Memory B cell (primary cell): ENCODE data around the gene SLC2A1.

ENCODE experiments used
- ATAC-seq: fragments of 150-1000 bp; cut with Tn5 transposase; 2 replicates; pipeline ENCODE4 v1.10.0; 2021; ENCODE audit warnings: low read depth, mild to moderate bottlenecking, moderate library complexity
- DNase-seq, 2 donors: peaks; one replicate each; pipeline ENCODE4 v3.0.0; 2022; ENCODE audit warnings: low spot score in 2 of 2
- H3K27ac Mint-ChIP-seq: one replicate; pipeline ENCODE4 v1.8.0; 2022; ENCODE audit warnings: mild to moderate bottlenecking, moderate library complexity, mixed read lengths
- H3K27me3 Mint-ChIP-seq: one replicate; pipeline ENCODE4 v1.8.0; 2022; ENCODE audit warnings: mixed read lengths
- H3K36me3 Mint-ChIP-seq: one replicate; pipeline ENCODE4 v1.8.0; 2022; ENCODE audit warnings: mild to moderate bottlenecking, mixed read lengths
- H3K4me1 Mint-ChIP-seq: one replicate; pipeline ENCODE4 v1.8.0; 2022; ENCODE audit warnings: mixed read lengths
- H3K4me3 Mint-ChIP-seq: one replicate; pipeline ENCODE4 v1.8.0; 2022; ENCODE audit warnings: mild to moderate bottlenecking, moderate library complexity, mixed read lengths
- H3K9me3 Mint-ChIP-seq: one replicate; pipeline ENCODE4 v1.8.0; 2022; ENCODE audit warnings: mixed read lengths

Gene SLC2A1

GRCh38 chr1:42957880-42958487, 684 bp downstream of the SLC2A1 start:
- Mint-ChIP-seq H3K4me3 (peak overlapping the region; percentile 94), H3K4me1 (peaks cover 35% of the 10 kb centered on the region), H3K36me3 (peaks cover 13% of the 10 kb centered on the region), H3K9me3 (no peaks in the 10 kb centered on the region), H3K27ac (peak overlapping the region; percentile 90), H3K27me3 (no peaks in the 10 kb centered on the region)
- ATAC-seq (peak; percentile 23), DNase-seq (peak; percentile 45 to 59)

- DNase-seq: no peak
- Mint-ChIP-seq H3K4me1 (peaks cover 39% of the 10 kb centered on the region), H3K27ac (peak overlapping the region; percentile 90)
These were observed 1.3 kb downstream of the SLC2A1 start for GRCh38 chr1:42957229-42957879.

DNA sequence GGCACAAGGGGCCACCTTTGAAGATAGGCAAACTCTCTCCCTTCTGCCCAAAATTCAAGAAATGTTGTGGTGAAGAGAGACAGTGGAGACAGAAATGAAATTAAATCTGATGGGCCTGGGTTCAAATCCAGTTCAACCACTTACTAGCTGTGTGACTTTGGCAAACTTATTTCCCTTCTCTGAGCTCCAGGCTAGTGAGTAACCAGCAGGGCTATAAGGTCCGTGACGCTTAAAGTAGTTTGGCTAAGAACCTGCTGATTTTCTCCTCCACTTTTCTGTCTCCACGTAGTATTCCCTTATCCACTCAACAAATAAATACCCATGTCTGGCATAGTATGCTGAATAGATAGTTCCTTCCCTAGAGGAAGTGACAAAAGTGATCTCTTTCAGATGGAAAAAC, 1.9 kb downstream of the SLC2A1 start:
- no peak for DNase-seq
- Mint-ChIP-seq H3K36me3 (peaks cover 15% of the 10 kb centered on the region), H3K4me3 (peak overlapping the region; percentile 94), H3K27me3 (no peaks in the 10 kb centered on the region), H3K9me3 (no peaks in the 10 kb centered on the region), H3K27ac (peak overlapping the region; percentile 90), H3K4me1 (peaks cover 45% of the 10 kb centered on the region)
- no peak for ATAC-seq

More at GRCh38 chr1:42957229-42957879, 1.3 kb downstream of the SLC2A1 start:
- no peak for ATAC-seq
- Mint-ChIP-seq H3K4me3 (peak overlapping the region; percentile 94), H3K36me3 (peaks cover 13% of the 10 kb centered on the region), H3K9me3 (no peaks in the 10 kb centered on the region), H3K27me3 (no peaks in the 10 kb centered on the region)

- Mint-ChIP-seq H3K9me3 (no peaks in the 10 kb centered on the region), H3K27ac (peak overlapping the region; percentile 95), H3K4me1 (peaks cover 43% of the 10 kb centered on the region), H3K4me3 (peak overlapping the region; percentile 89), H3K27me3 (no peaks in the 10 kb centered on the region), H3K36me3 (peaks cover 22% of the 10 kb centered on the region)
- ATAC-seq (no peak), DNase-seq (no peak)
These were observed 3.2 kb downstream of the SLC2A1 start for GRCh38 chr1:42955311-42956063.

- H3K9me3 Mint-ChIP-seq: no peaks in the 10 kb centered on the region
- DNase-seq (no peak), ATAC-seq (no peak)
- H3K4me3 Mint-ChIP-seq: peak overlapping the region; percentile 89
- H3K36me3 Mint-ChIP-seq: peaks cover 22% of the 10 kb centered on the region
- H3K4me1 Mint-ChIP-seq: peaks cover 51% of the 10 kb centered on the region
- H3K27ac Mint-ChIP-seq: peak overlapping the region; percentile 95
- H3K27me3 Mint-ChIP-seq: no peaks in the 10 kb centered on the region
These were observed 5.2 kb downstream of the SLC2A1 start for GRCh38 chr1:42953182-42954180.

DNA sequence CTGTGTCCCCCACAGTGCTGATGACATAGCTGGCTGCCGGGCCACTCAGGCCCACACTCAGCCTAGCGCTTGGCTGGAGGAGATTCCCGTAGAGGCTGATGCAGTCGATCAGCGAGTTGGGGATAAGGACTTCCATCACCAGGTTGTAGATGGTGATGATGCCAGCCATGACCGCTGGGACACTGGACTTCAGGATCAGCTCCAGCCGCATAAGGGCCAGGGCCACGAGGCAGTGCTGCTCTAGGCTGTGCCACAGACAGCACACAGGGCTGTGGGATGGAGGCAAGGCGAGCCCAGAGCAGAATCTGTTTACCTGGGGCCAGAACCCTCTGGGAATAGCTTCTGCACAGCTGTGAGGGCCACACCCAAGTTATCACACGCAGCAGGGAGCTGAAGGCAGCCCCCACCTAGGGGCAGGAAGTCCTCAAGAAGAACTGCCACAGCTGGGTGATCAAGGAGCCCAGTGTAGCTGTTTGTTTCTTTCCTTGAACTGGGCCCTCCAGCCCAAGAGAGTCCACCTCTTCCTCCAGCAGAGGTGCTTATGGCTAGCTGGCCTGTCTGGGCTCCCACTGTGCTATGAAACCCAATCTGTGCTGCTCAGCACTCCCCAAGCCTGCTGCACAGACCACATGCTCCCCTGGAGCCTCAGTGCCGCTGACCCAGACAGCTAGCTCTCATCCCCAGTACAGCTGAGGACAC, 6.2 kb downstream of the SLC2A1 start:
- peaks cover 57% of the 10 kb centered on the region for H3K4me1 Mint-ChIP-seq
- H3K36me3 Mint-ChIP-seq: peaks cover 25% of the 10 kb centered on the region

GRCh38 chr1:42951588-42951987, 7.1 kb downstream of the SLC2A1 start:
- H3K4me1 Mint-ChIP-seq: peaks cover 64% of the 10 kb centered on the region
- DNase-seq: no peak
- peak overlapping the region; percentile 95 for H3K27ac Mint-ChIP-seq
- H3K9me3 Mint-ChIP-seq: no peaks in the 10 kb centered on the region
- H3K27me3 Mint-ChIP-seq: no peaks in the 10 kb centered on the region
- ATAC-seq: no peak
- peaks cover 25% of the 10 kb centered on the region for H3K36me3 Mint-ChIP-seq
- peak overlapping the region; percentile 89 for H3K4me3 Mint-ChIP-seq

More for the DNA sequence above, 6.2 kb downstream of the SLC2A1 start:
- Mint-ChIP-seq H3K4me3 (peak overlapping the region; percentile 89), H3K27me3 (no peaks in the 10 kb centered on the region), H3K27ac (peak overlapping the region; percentile 95), H3K9me3 (no peaks in the 10 kb centered on the region)
- DNase-seq (peak; percentile 60 to 73), ATAC-seq (peak; percentile 90)

DNA sequence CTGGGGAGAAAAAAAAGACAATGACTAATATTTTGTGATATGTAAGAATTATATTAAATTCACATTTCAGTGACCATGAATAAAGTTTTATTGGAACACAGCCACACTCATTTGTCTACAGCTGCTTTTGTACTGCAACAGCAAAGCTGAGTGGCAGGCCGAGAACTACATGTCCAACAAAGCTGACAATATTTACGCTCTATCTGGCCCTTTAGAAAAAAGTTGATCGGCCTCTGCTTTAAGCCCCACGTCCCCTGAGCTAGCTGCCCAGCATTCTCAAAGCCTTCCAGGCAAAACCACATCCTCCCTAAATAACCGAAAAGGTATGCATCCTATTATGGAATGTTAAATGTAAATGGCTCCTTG, 8.6 kb downstream of the SLC2A1 start:
- H3K9me3 Mint-ChIP-seq: no peaks in the 10 kb centered on the region
- H3K4me1 Mint-ChIP-seq: peaks cover 64% of the 10 kb centered on the region
- H3K27ac Mint-ChIP-seq: peak overlapping the region; percentile 80
- H3K27me3 Mint-ChIP-seq: no peaks in the 10 kb centered on the region
- H3K36me3 Mint-ChIP-seq: peaks cover 24% of the 10 kb centered on the region
- DNase-seq: no peak
- peak overlapping the region; percentile 75 for H3K4me3 Mint-ChIP-seq
- no peak for ATAC-seq

- no peaks in the 10 kb centered on the region for H3K27me3 Mint-ChIP-seq
- DNase-seq (no peak), ATAC-seq (no peak)
- H3K9me3 Mint-ChIP-seq: no peaks in the 10 kb centered on the region
- H3K4me1 Mint-ChIP-seq: peaks cover 64% of the 10 kb centered on the region
- peak overlapping the region; percentile 75 for H3K4me3 Mint-ChIP-seq
- peak overlapping the region; percentile 80 for H3K27ac Mint-ChIP-seq
- peaks cover 19% of the 10 kb centered on the region for H3K36me3 Mint-ChIP-seq
These were observed 9.2 kb downstream of the SLC2A1 start for GRCh38 chr1:42949312-42950115.

GRCh38 chr1:42947965-42948732, 10.5 kb downstream of the SLC2A1 start:
- H3K27ac Mint-ChIP-seq: no peak overlapping the region
- H3K9me3 Mint-ChIP-seq: no peaks in the 10 kb centered on the region
- ATAC-seq (no peak), DNase-seq (no peak)
- H3K27me3 Mint-ChIP-seq: no peaks in the 10 kb centered on the region
- H3K4me1 Mint-ChIP-seq: peaks cover 67% of the 10 kb centered on the region
- H3K4me3 Mint-ChIP-seq: peak overlapping the region; percentile 8
- H3K36me3 Mint-ChIP-seq: peaks cover 18% of the 10 kb centered on the region

- peak overlapping the region; percentile 29 for H3K4me3 Mint-ChIP-seq
- H3K36me3 Mint-ChIP-seq: peaks cover 26% of the 10 kb centered on the region
- H3K27ac Mint-ChIP-seq: peak overlapping the region; percentile 87
- no peak for ATAC-seq
- no peaks in the 10 kb centered on the region for H3K27me3 Mint-ChIP-seq
- no peaks in the 10 kb centered on the region for H3K9me3 Mint-ChIP-seq
- DNase-seq: no peak
- peaks cover 69% of the 10 kb centered on the region for H3K4me1 Mint-ChIP-seq
These were observed 11.6 kb downstream of the SLC2A1 start for GRCh38 chr1:42947117-42947516.
